GM18505 (cell line): ENCODE measurements around the gene PIPOX.

Experiments used
- ATAC-seq: cut with Tn5 transposase; IDR thresholded peaks from one replicate; pipeline ENCODE4 v1.9.1; 2021; ENCODE audit not compliant: unreplicated experiment
- POLR2A ChIP-seq: IDR thresholded peaks from 4 replicates; pipeline ENCODE4 v1.6.1; 2011; ENCODE audit warnings: borderline replicate concordance; ENCODE audit not compliant: insufficient read depth, insufficient read length; ENCODE audit errors: extremely low read depth

PIPOX gene

GRCh38 chr17:29048440-29049368 is 5.8 kb downstream of the PIPOX start:
- TF ChIP-seq POLR2A: no peak
- no peak for ATAC-seq

- no peak for ATAC-seq
- TF ChIP-seq POLR2A: no peak
Measured at GRCh38 chr17:29049541-29050145, 6.7 kb downstream of the PIPOX start.

DNA sequence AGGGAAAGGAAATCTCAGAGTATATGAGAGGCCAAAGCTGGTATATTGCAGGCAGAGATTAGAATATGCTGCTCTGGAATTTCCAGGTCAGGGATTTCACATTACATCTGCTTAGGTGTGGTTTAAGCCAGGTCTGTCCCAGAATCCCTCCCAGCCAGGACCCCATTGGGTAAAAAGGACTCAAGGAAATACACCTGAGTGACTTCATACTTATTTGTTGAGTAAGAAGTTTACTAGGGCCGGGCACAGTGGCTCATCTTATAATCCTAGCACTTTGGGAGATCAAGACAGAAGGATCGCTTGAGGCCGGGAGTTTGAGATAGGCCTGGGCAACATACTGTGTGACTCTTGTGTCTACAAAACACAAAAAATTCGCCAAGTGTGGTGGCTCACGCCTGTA is 7.2 kb downstream of the PIPOX start:
- no peak for TF ChIP-seq POLR2A
- no peak for ATAC-seq

DNA sequence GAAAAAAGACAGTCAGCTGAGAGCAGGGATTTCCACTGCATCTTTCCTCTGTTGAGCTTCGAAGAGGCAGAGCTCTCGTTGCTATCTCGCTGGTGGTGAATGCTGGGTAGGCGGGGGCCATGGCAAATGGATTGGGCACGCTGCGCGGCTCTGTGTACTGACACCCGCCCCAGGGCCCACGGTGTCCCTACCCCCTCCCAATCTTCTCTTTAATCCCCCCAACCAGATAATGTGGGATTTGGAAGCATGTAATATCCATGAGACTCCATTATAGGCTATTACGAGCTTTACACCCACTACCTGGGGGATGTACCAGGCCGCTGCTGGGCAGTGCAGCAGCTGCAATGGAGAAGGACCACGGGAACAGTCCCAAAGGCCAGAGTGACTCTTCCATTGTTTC is 8.3 kb downstream of the PIPOX start:
- ATAC-seq: no peak
- no peak for TF ChIP-seq POLR2A

GRCh38 chr17:29051731-29052130 is 8.8 kb downstream of the PIPOX start:
- ATAC-seq: no peak

GRCh38 chr17:29054835-29055234 is 11.9 kb downstream of the PIPOX start:
- no peak for ATAC-seq
- TF ChIP-seq POLR2A: no peak

More at GRCh38 chr17:29051731-29052130, 8.8 kb downstream of the PIPOX start:
- no peak for TF ChIP-seq POLR2A

GRCh38 chr17:29057361-29057760 is 14.4 kb downstream of the PIPOX start:
- TF ChIP-seq POLR2A: no peak
- ATAC-seq: no peak

DNA sequence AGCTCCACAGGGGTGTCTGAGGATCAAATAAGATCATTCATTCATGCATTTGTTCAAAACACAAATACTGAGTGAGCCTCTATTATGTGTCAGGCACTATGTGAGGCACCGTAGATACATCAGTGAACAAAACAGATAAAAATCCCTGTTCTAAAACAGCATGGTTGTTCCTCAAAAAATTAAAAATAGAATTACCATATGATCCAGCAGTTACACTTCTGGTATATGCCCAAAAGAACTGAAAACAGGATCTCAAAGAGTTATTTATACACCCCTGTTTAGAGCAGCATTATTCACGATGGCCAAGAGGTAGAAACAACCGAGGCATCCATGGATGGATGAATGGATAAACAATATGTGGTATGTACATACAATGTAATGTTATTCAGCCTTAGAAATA is 15.4 kb downstream of the PIPOX start:
- no peak for TF ChIP-seq POLR2A
- ATAC-seq: no peak

GRCh38 chr17:29059281-29059680 is 16.3 kb downstream of the PIPOX start:
- no peak for TF ChIP-seq POLR2A

GRCh38 chr17:29060475-29060874 is 17.5 kb downstream of the PIPOX start:
- TF ChIP-seq POLR2A: no peak
- ATAC-seq: no peak

More at GRCh38 chr17:29059281-29059680, 16.3 kb downstream of the PIPOX start:
- ATAC-seq: no peak

DNA sequence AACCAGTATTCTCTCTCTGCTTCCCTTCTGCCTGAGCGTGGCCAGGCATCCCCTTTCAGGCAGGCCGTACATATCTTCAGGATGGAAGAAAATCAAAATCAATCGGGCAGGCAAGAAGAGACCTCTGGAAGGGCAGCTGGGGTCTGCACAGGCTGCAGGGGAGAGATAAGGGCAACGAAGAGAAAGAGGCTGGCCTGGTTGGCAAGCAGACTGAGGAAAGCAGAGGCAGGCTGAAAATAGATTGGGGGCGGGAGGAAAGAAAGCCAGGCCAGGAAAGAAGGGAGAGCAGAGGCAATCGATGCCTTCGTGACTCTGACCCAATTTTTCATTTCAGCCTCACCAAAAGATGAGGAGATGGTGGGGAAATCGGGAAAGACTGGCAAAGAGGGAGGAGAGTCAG is 18.1 kb downstream of the PIPOX start:
- no peak for ATAC-seq
- TF ChIP-seq POLR2A: no peak

DNA sequence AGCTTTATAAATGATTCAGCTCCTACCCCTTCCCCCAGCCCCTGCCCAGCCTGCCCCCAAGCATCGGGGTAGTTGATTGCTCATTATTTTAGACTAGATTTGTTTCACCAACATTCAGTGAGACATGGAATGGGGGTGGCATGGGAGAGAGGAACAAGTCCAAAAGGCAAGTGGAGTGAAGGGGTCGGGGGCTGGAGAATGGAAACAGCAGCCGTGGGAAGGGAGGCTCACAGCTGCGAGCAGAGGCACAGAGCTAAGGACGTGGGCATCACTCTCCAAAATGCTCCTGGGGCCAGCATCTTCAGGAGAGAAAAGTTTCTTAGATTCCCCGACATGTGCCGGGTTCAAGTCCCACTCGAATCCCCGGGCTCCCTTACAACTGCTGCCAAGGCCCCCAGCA is 19.3 kb downstream of the PIPOX start:
- no peak for TF ChIP-seq POLR2A
- ATAC-seq: no peak

DNA sequence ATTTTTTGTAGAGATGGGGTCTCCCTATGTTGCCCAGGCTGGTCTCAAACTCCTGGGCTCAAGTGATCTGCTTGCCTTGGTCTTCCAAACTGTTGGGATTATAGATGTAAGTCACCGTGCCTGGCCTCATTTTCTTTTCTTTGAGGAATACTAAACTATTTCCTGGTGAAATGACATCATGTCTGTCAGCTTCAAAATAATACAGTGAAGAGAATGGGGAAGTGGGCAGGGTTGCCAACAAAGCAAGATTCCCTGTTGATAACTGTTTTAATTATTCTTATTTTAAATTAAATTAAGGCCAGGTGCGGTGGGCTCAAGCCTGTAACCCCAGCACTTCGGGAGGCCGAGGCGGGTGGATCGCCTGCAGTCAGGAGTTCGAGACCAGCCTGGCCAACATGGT is 21.1 kb downstream of the PIPOX start:
- no peak for ATAC-seq
- TF ChIP-seq POLR2A: no peak

GRCh38 chr17:29066047-29066446 is 23.1 kb downstream of the PIPOX start:
- ATAC-seq: no peak

More at GRCh38 chr17:29066047-29066446, 23.1 kb downstream of the PIPOX start:
- no peak for TF ChIP-seq POLR2A
